Ectodermal cell (in vitro differentiated cells): ENCODE measurements around the gene ZC2HC1C.

Experiments used
- H3K27ac ChIP-seq: 2 replicates; pipeline ENCODE4 v1.7.0; 2013; ENCODE audit warnings: mild to moderate bottlenecking, low read depth, low read length; ENCODE audit not compliant: insufficient read depth, poor library complexity, severe bottlenecking
- H3K27me3 ChIP-seq: 2 replicates; pipeline ENCODE4 v1.7.0; 2013; ENCODE audit warnings: mild to moderate bottlenecking, low read length; ENCODE audit not compliant: insufficient read depth, control insufficient read depth, poor library complexity, severe bottlenecking
- H3K36me3 ChIP-seq: one replicate; pipeline ENCODE4 v1.7.0; 2013; ENCODE audit warnings: low read length; ENCODE audit not compliant: control insufficient read depth, insufficient read depth
- H3K4me1 ChIP-seq: one replicate; pipeline ENCODE4 v1.7.0; 2013; ENCODE audit warnings: low read length; ENCODE audit not compliant: control insufficient read depth, insufficient read depth
- H3K4me3 ChIP-seq: 2 replicates; pipeline ENCODE4 v1.7.0; 2013; ENCODE audit warnings: low read depth, low read length, control low read depth; ENCODE audit not compliant: insufficient read depth
- H3K9me3 ChIP-seq: 2 replicates; pipeline ENCODE4 v1.7.0; 2013; ENCODE audit warnings: mild to moderate bottlenecking, low read length, moderate library complexity; ENCODE audit not compliant: control insufficient read depth
- WGBS, 2 experiments: methylation state at CpG; one replicate each; pipeline ENCODE4 v1.1.7; 2013; ENCODE audit warnings: missing lambda C conversion rate in 2 of 2; 5-methylcytosine and 5-hydroxymethylcytosine counted together

The ZC2HC1C gene

DNA sequence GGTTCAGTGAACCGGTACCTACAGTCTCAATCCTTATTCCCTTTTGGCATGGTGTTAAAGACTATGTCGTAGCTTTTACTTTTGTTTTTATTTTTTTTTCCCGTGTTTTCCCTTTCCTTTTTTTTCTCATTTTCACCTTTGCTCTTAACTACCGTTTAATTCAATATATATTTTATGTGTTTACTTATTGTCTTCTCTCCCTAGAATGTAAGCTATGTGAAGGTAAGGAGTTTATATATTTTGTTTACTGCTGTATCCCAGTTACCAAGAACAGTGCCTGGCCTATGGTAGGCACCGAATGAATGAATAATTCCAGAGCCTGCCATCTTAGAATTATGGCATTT is 17.9 kb upstream of the ZC2HC1C start:
- no peaks in the 10 kb centered on the region for H3K9me3 ChIP-seq
- H3K4me3 ChIP-seq = peak overlapping the region; percentile 53
- no peaks in the 10 kb centered on the region for H3K36me3 ChIP-seq
- 26 to 34% methylated on average over 3 to 4 of the region's 5 CpGs for WGBS, 2 experiments
- no peaks in the 10 kb centered on the region for H3K27me3 ChIP-seq
- H3K4me1 ChIP-seq = no peaks in the 10 kb centered on the region
- H3K27ac ChIP-seq = no peak overlapping the region

GRCh38 chr14:75053396-75054291 is 15.8 kb upstream of the ZC2HC1C start:
- no peaks in the 10 kb centered on the region for H3K36me3 ChIP-seq
- H3K27ac ChIP-seq = no peak overlapping the region
- H3K9me3 ChIP-seq = no peaks in the 10 kb centered on the region
- H3K4me3 ChIP-seq = no peak overlapping the region
- H3K4me1 ChIP-seq = no peaks in the 10 kb centered on the region
- 92 to 93% methylated on average over 4 of the region's 5 CpGs for WGBS, 2 experiments
- no peaks in the 10 kb centered on the region for H3K27me3 ChIP-seq

GRCh38 chr14:75054421-75054820 is 15.0 kb upstream of the ZC2HC1C start:
- Histone ChIP-seq H3K27ac (no peak overlapping the region), H3K36me3 (no peaks in the 10 kb centered on the region), H3K27me3 (no peaks in the 10 kb centered on the region), H3K4me1 (no peaks in the 10 kb centered on the region), H3K4me3 (no peak overlapping the region), H3K9me3 (no peaks in the 10 kb centered on the region)
- whole genome bisulfite sequencing, 2 experiments = 91 to 100% methylated on average over 1 of the region's 1 CpG

DNA sequence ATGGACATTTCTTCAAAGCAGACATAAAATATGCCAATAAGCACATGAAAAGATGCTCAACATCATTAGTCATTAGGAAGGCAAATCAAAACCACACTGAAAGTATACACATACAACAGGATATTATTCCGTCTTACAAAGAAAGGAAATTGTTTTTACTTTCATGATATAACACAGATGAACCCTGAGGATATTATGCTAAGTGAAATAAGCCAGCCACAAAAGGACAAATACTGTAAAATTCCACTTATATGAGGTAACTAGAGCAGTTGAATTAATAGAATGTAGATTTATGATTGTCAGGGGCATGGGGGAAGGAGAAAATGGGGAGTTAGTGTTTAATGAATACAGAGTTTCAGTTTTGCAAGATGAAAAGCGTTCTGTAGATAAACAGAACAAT is 9.8 kb upstream of the ZC2HC1C start:
- Histone ChIP-seq H3K4me1 (no peaks in the 10 kb centered on the region), H3K9me3 (no peaks in the 10 kb centered on the region), H3K27me3 (no peaks in the 10 kb centered on the region), H3K36me3 (peaks cover 3% of the 10 kb centered on the region), H3K4me3 (no peak overlapping the region), H3K27ac (no peak overlapping the region)
- 97 to 100% methylated on average over 2 of the region's 2 CpGs for WGBS, 2 experiments

- WGBS, 2 experiments = 95 to 96% methylated on average over 2 of the region's 2 CpGs
- Histone ChIP-seq H3K9me3 (no peaks in the 10 kb centered on the region), H3K27ac (no peak overlapping the region), H3K4me1 (no peaks in the 10 kb centered on the region), H3K4me3 (no peak overlapping the region), H3K36me3 (peaks cover 3% of the 10 kb centered on the region), H3K27me3 (no peaks in the 10 kb centered on the region)
Observed at GRCh38 chr14:75060420-75060819, 9.0 kb upstream of the ZC2HC1C start.

GRCh38 chr14:75063013-75063412 is 6.4 kb upstream of the ZC2HC1C start:
- no peaks in the 10 kb centered on the region for H3K4me1 ChIP-seq
- H3K4me3 ChIP-seq = peak overlapping the region; percentile 79
- H3K27ac ChIP-seq = no peak overlapping the region
- H3K27me3 ChIP-seq = no peaks in the 10 kb centered on the region
- no peaks in the 10 kb centered on the region for H3K9me3 ChIP-seq
- 49 to 52% methylated on average over 5 of the region's 5 CpGs for WGBS, 2 experiments
- peaks cover 3% of the 10 kb centered on the region for H3K36me3 ChIP-seq

- WGBS, 2 experiments = 0 to 1% methylated on average over 34 of the region's 34 CpGs
- H3K4me3 ChIP-seq = peak within 1 kb of the TSS; percentile 79
- H3K9me3 ChIP-seq = no peaks in the 10 kb centered on the region
- peaks cover 4% of the 10 kb centered on the region for H3K27me3 ChIP-seq
- H3K27ac ChIP-seq = no peak within 1 kb of the TSS
- peaks cover 3% of the 10 kb centered on the region for H3K36me3 ChIP-seq
- peaks cover 4% of the 10 kb centered on the region for H3K4me1 ChIP-seq
Observed at GRCh38 chr14:75063491-75064204, 5.8 kb upstream of the ZC2HC1C start, which contains the start of gene ACYP1. Gene ACYP1, minus strand, starts transcription at chr14:75064024. Its CDS starts 471 bp downstream, at chr14:75063553.

DNA sequence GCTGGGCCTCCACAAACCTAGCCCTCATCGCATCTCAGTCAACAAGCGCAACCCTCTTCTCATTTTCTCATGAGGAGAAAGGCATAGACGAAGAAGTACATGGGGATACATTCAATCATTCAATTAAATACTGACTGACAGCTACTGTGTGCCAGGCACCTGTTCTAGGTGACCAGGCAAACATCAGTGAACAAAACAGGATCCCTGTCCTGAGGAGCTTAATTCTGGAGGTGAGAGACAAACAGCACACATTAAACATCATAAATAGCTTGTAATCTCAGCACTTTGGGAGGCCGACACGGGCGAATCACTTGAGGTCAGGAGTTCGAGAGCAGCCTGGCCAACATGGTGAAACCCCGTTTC is 5.3 kb upstream of the ZC2HC1C start:
- WGBS, 2 experiments = 57 to 59% methylated on average over 8 of the region's 8 CpGs
- H3K27me3 ChIP-seq = peaks cover 4% of the 10 kb centered on the region
- H3K36me3 ChIP-seq = peaks cover 3% of the 10 kb centered on the region
- H3K4me1 ChIP-seq = peaks cover 4% of the 10 kb centered on the region
- no peaks in the 10 kb centered on the region for H3K9me3 ChIP-seq
- peak overlapping the region; percentile 79 for H3K4me3 ChIP-seq
- no peak overlapping the region for H3K27ac ChIP-seq

DNA sequence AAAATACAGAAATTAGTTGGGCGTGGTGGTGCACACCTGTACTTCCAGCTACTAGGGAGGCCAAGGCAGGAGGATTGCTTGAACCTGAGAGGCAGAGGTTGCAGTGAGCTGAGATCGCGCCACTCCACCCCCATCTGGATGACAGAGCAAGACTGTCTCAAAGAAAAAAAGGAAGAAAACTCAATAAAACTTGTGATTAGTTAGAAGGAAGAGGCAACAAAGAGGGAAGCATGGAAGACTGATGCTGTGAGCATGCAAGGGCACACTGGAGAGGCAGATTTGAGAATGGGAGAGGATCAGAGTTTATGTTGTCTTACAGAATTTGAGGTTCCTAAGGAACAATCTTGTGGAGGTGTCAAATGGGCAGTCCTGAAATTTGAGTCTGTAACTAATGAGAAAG is 2.8 kb upstream of the ZC2HC1C start:
- 92 to 98% methylated on average over 3 of the region's 3 CpGs for WGBS, 2 experiments
- H3K36me3 ChIP-seq = no peaks in the 10 kb centered on the region
- H3K27ac ChIP-seq = no peak overlapping the region
- H3K27me3 ChIP-seq = peaks cover 4% of the 10 kb centered on the region
- H3K4me3 ChIP-seq = no peak overlapping the region
- no peaks in the 10 kb centered on the region for H3K9me3 ChIP-seq
- peaks cover 4% of the 10 kb centered on the region for H3K4me1 ChIP-seq

- 89 to 90% methylated on average over 1 of the region's 1 CpG for WGBS, 2 experiments
- Histone ChIP-seq H3K36me3 (no peaks in the 10 kb centered on the region), H3K9me3 (no peaks in the 10 kb centered on the region), H3K27ac (no peak overlapping the region), H3K4me3 (no peak overlapping the region), H3K27me3 (peaks cover 4% of the 10 kb centered on the region), H3K4me1 (peaks cover 4% of the 10 kb centered on the region)
Observed at GRCh38 chr14:75067212-75067611, 2.2 kb upstream of the ZC2HC1C start.
